ENCODE results near the gene CHMP4B.

DNA sequence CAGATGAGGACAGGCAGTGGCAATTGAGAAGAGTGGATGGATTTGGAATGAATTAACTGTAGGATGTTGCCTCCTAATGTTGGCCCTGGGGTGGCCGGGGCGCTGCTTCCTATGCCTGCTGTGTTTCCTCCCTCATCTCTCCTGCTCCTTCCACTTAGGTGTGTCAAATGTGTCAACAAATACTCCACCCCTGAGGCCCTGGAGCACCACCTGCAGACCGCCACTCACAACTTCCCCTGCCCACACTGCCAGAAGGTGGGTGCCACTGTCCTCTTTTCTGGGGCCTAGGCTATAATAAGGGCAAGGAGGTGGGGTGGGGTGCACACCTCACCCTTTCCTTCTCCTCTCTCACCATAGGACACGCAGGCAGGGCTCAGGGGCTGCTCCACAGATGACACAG lies 30.0 kb upstream of the CHMP4B start:
- TF ChIP-seq, protein P1, sequence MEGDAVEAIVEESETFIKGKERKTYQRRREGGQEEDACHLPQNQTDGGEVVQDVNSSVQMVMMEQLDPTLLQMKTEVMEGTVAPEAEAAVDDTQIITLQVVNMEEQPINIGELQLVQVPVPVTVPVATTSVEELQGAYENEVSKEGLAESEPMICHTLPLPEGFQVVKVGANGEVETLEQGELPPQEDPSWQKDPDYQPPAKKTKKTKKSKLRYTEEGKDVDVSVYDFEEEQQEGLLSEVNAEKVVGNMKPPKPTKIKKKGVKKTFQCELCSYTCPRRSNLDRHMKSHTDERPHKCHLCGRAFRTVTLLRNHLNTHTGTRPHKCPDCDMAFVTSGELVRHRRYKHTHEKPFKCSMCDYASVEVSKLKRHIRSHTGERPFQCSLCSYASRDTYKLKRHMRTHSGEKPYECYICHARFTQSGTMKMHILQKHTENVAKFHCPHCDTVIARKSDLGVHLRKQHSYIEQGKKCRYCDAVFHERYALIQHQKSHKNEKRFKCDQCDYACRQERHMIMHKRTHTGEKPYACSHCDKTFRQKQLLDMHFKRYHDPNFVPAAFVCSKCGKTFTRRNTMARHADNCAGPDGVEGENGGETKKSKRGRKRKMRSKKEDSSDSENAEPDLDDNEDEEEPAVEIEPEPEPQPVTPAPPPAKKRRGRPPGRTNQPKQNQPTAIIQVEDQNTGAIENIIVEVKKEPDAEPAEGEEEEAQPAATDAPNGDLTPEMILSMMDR (IDR thresholded peaks at IDR 0.05; ENCODE audit: low read depth, low read length, poor library complexity, severe bottlenecking), result no peak
- TF ChIP-seq EZH2phosphoT487 (IDR thresholded peaks at IDR 0.05; ENCODE audit: borderline replicate concordance, low read length), result no peak
